ENCODE measurements around the gene POMZP3.
"Not testable (repeated sequence)": the region's sequence is repeated elsewhere in the genome, so short reads cannot be mapped to it uniquely, and the experiment has no call there.

Gene POMZP3

DNA sequence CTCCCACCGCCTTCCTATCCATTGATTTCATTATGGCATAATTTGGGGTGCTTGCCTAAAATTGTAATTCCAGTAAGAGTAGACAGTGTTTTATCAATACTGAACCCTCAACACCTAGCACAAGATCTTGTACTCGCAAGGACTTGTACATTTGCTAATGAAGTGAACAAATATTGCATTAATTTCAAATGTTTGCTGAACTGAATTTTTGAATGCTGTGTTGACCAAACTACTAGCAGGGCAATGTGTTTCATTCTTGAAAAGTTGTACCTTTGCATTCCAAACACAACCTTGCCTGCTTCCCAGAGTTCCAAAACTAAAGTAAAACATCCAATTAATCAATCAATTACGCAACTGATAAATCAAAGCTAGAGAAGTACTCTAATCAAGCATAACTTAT lies 26.4 kb downstream of the POMZP3 start:
- not testable (repeated sequence) for H3K9ac ChIP-seq, H3K4me2 ChIP-seq, H3K4me1 ChIP-seq, H4K20me1 ChIP-seq, H3K4me3 ChIP-seq, H3K27ac ChIP-seq, H3K36me3 ChIP-seq, H3K27me3 ChIP-seq, H3K9me3 ChIP-seq

DNA sequence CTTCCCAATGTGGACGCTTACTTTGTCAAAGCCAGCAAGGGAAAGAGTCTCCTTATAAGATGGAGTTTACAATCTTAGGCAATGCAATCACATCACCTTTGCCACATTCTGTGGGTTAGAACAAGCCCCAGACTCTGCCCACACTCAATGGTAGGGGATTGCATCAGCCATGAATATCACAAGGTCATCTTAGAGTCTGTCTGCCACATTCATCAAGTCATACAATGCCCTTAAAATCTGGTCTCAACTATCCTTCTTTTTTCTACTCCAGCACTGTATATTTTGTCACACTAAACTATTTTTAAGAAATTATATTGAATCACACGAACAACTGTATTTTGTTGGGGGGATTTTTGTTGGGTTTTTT lies 27.0 kb downstream of the POMZP3 start:
- H3K9me3 ChIP-seq, H3K9ac ChIP-seq: not testable (repeated sequence)

GRCh38 chr7:76598590-76599264 lies 28.4 kb downstream of the POMZP3 start:
- H3K4me1 ChIP-seq, H3K9ac ChIP-seq, H3K27me3 ChIP-seq, H3K4me3 ChIP-seq, H3K36me3 ChIP-seq, H3K9me3 ChIP-seq, H3K4me2 ChIP-seq, H4K20me1 ChIP-seq, H3K27ac ChIP-seq: not testable (repeated sequence)

More for the DNA sequence above, 27.0 kb downstream of the POMZP3 start:
- H3K27me3 ChIP-seq, H3K27ac ChIP-seq, H3K4me1 ChIP-seq, H3K4me2 ChIP-seq, H3K36me3 ChIP-seq, H3K4me3 ChIP-seq, H4K20me1 ChIP-seq: not testable (repeated sequence)

- H3K36me3 ChIP-seq, H3K27ac ChIP-seq, H3K27me3 ChIP-seq, H3K4me2 ChIP-seq, H4K20me1 ChIP-seq, H3K9me3 ChIP-seq, H3K4me3 ChIP-seq, H3K4me1 ChIP-seq, H3K9ac ChIP-seq: not testable (repeated sequence)
Measured at GRCh38 chr7:76597288-76597687, 29.8 kb downstream of the POMZP3 start.

- not testable (repeated sequence) for H3K27me3 ChIP-seq, H3K4me2 ChIP-seq, H4K20me1 ChIP-seq
Measured at GRCh38 chr7:76592694-76593093, 34.4 kb downstream of the POMZP3 start.

GRCh38 chr7:76591602-76592304 lies 35.3 kb downstream of the POMZP3 start:
- not testable (repeated sequence) for H3K27ac ChIP-seq, H3K27me3 ChIP-seq, H3K4me3 ChIP-seq, H3K9me3 ChIP-seq, H3K9ac ChIP-seq
- H3K36me3 ChIP-seq, result peaks cover 19% of the 10 kb centered on the region
- peak overlapping the region; percentile 13 for H3K4me2 ChIP-seq
- peaks cover 11% of the 10 kb centered on the region; the same call in 1 of the 2 replicates for H4K20me1 ChIP-seq
- H3K4me1 ChIP-seq, result peaks cover 26% of the 10 kb centered on the region

More at GRCh38 chr7:76592694-76593093, 34.4 kb downstream of the POMZP3 start:
- H3K4me1 ChIP-seq, result peaks cover 24% of the 10 kb centered on the region
- H3K9ac ChIP-seq, H3K4me3 ChIP-seq, H3K9me3 ChIP-seq, H3K27ac ChIP-seq: not testable (repeated sequence)
- H3K36me3 ChIP-seq, result peaks cover 16% of the 10 kb centered on the region

GRCh38 chr7:76591033-76591432 lies 36.0 kb downstream of the POMZP3 start:
- H3K9ac ChIP-seq, H3K4me3 ChIP-seq, H3K27me3 ChIP-seq, H3K9me3 ChIP-seq, H3K27ac ChIP-seq: not testable (repeated sequence)
- Histone ChIP-seq H3K4me1 (peaks cover 26% of the 10 kb centered on the region), H3K36me3 (peaks cover 20% of the 10 kb centered on the region), H4K20me1 (peaks cover 14% of the 10 kb centered on the region; the same call in 1 of the 2 replicates), H3K4me2 (peak overlapping the region; percentile 13)

DNA sequence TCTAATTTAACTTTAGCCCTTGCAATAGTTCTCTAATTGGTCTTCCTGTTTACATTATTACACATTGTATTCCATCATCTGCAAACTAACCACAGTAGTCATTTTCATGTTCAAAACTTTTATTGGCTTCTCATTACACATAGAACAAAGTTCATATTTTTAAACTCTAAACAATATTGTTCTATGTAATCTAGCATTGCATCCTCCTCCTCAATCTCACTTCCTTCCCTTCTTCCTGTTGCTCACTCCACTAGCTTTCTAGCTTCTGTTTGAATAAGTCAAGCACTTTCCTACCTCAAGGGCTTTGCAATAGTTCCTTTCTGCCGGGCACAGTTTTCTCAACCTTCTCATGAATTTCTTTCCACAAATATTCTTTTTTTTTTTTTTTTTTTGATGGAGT lies 38.5 kb downstream of the POMZP3 start:
- Histone ChIP-seq H3K36me3 (peaks cover 20% of the 10 kb centered on the region), H4K20me1 (peaks cover 14% of the 10 kb centered on the region; the same call in 1 of the 2 replicates), H3K4me1 (peaks cover 26% of the 10 kb centered on the region)
- H3K4me3 ChIP-seq, H3K27me3 ChIP-seq, H3K4me2 ChIP-seq, H3K9ac ChIP-seq, H3K27ac ChIP-seq, H3K9me3 ChIP-seq: not testable (repeated sequence)

GRCh38 chr7:76586585-76587315 lies 40.3 kb downstream of the POMZP3 start:
- H3K4me2 ChIP-seq, H3K4me3 ChIP-seq, H3K27ac ChIP-seq, H3K9me3 ChIP-seq, H3K9ac ChIP-seq, H3K27me3 ChIP-seq: not testable (repeated sequence)
- Histone ChIP-seq H3K4me1 (peaks cover 21% of the 10 kb centered on the region), H4K20me1 (peaks cover 14% of the 10 kb centered on the region; the same call in 1 of the 2 replicates), H3K36me3 (peaks cover 14% of the 10 kb centered on the region; the same call in 1 of the 2 replicates)

- not testable (repeated sequence) for H3K4me1 ChIP-seq, H3K9me3 ChIP-seq, H3K9ac ChIP-seq, H3K4me2 ChIP-seq, H3K27me3 ChIP-seq, H3K27ac ChIP-seq, H3K36me3 ChIP-seq, H3K4me3 ChIP-seq
- peaks cover 14% of the 10 kb centered on the region; the same call in 1 of the 2 replicates for H4K20me1 ChIP-seq
Measured at GRCh38 chr7:76583636-76584281, 43.3 kb downstream of the POMZP3 start.

- H3K27me3 ChIP-seq, H3K36me3 ChIP-seq, H3K4me2 ChIP-seq, H3K9me3 ChIP-seq, H3K27ac ChIP-seq, H3K4me1 ChIP-seq, H3K4me3 ChIP-seq, H3K9ac ChIP-seq: not testable (repeated sequence)
- H4K20me1 ChIP-seq, result peaks cover 13% of the 10 kb centered on the region; the same call in 1 of the 2 replicates
Measured at GRCh38 chr7:76582848-76583631, 44.0 kb downstream of the POMZP3 start.

GRCh38 chr7:76575919-76576655 lies 51.0 kb downstream of the POMZP3 start:
- not testable (repeated sequence) for H3K9ac ChIP-seq, H3K9me3 ChIP-seq, H3K27ac ChIP-seq, H4K20me1 ChIP-seq, H3K4me2 ChIP-seq, H3K27me3 ChIP-seq, H3K4me3 ChIP-seq, H3K36me3 ChIP-seq, H3K4me1 ChIP-seq

- H3K9me3 ChIP-seq, H3K27me3 ChIP-seq, H3K4me1 ChIP-seq, H3K9ac ChIP-seq, H3K4me2 ChIP-seq, H4K20me1 ChIP-seq, H3K27ac ChIP-seq, H3K4me3 ChIP-seq: not testable (repeated sequence)
- peaks cover 10% of the 10 kb centered on the region for H3K36me3 ChIP-seq
Measured at GRCh38 chr7:76575431-76575830, 51.6 kb downstream of the POMZP3 start.
